ENCODE results near the gene EIF3I.

The EIF3I gene

GRCh38 chr1:32266921-32267591, 44.8 kb downstream of the EIF3I start:
- DNase-seq = no peak

DNA sequence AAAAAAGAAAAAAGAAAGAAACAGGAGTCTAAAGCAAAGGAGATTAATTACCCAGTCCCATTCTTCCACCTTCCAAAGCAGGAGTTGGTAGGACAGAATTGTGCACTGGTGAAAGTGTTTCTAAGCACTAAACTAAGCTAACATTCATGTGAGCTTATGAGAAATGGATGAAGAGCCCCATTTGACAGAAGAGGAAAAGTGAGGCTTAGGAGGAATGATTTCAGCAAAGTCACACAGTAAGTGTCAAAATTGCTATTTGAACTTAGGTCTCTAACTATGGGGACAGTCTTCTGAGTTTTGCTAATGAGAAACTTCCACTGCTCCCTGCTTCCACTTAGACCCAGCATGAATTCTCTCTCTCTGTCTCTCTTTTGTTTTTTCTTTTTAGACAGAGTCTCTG, 47.5 kb downstream of the EIF3I start:
- no peak for DNase-seq

GRCh38 chr1:32272557-32273390, 50.6 kb downstream of the EIF3I start:
- DNase-seq = no peak

DNA sequence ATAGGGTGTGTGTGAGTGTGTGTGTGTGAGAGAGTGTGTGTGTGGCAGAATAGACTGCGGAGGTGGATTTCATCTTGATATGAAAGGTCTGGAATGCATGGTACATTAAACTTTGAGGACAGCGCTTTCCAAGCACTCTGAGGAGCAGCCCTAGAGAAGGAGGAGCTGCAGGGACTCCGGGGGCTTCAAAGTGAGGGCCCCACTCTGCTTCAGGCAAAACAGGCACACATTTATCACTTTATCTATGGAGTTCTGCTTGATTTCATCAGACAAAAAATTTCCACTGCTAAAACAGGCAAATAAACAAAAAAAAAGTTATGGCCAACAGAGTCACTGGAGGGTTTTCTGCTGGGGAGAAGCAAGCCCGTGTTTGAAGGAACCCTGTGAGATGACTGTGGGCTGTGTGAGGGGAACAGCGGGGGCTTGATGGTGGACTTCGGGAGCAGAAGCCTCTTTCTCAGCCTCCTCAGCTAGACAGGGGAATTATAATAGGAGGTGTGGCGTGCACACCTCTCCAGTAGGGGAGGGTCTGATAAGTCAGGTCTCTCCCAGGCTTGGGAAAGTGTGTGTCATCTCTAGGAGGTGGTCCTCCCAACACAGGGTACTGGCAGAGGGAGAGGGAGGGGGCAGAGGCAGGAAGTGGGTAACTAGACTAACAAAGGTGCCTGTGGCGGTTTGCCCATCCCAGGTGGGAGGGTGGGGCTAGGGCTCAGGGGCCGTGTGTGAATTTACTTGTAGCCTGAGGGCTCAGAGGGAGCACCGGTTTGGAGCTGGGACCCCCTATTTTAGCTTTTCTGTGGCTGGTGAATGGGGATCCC, 51.4 kb downstream of the EIF3I start:
- peak; percentile 90 for DNase-seq

- DNase-seq = no peak
Measured at GRCh38 chr1:32274646-32275340, 52.6 kb downstream of the EIF3I start.

GRCh38 chr1:32275424-32275823, 53.2 kb downstream of the EIF3I start:
- no peak for DNase-seq

DNA sequence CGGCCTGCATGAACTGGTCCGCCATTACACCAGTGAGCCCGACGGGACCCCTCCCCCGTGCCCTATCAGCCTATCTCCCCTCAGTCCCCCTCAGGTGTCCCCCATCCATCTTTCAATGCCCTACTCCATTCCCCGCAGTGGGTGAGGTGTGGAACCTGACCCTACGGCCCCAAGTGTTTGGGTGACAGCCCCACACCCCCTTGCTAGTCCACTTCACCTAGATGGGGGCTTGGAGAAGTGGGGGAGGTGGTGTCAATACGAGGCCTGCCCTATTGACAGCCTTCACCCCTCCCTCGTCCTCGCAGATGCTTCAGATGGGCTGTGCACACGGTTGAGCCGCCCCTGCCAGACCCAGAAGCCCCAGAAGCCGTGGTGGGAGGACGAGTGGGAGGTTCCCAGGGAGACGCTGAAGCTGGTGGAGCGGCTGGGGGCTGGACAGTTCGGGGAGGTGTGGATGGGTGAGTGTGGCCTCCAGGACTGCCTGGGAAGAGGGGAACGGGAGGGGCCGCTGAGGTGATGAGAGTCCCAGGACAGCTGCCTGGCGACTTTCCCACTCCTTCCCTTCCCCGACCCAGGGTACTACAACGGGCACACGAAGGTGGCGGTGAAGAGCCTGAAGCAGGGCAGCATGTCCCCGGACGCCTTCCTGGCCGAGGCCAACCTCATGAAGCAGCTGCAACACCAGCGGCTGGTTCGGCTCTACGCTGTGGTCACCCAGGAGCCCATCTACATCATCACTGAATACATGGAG, 54.0 kb downstream of the EIF3I start:
- DNase-seq = no peak

Data from COR-L47 (cell line).